DMS 273 (cell line): ENCODE measurements around the gene GLS2.
A peak's percentile ranks its signal among the peaks of the same experiment; 100 is the strongest.
"Not testable (repeated sequence)": the region's sequence is repeated elsewhere in the genome, so short reads cannot be mapped to it uniquely, and the experiment has no call there.

Source experiments
- DNase-seq: peaks from one replicate; lab custom pipeline; 2025; ENCODE audit not compliant: unreplicated experiment; lab: John Stamatoyannopoulos, UW

The GLS2 gene

GRCh38 chr12:56493409-56494105 is 5.6 kb upstream of the GLS2 start:
- DNase-seq, result not testable (repeated sequence)

GRCh38 chr12:56490360-56490759 is 2.4 kb upstream of the GLS2 start:
- no peak for DNase-seq

GRCh38 chr12:56487448-56488040 is 417 bp downstream of the GLS2 start:
- peak; percentile 70 for DNase-seq

GRCh38 chr12:56486694-56487093 is 1.3 kb downstream of the GLS2 start:
- no peak for DNase-seq

- no peak for DNase-seq
Measured at GRCh38 chr12:56484566-56484965, 3.4 kb downstream of the GLS2 start.

GRCh38 chr12:56479625-56480024 is 8.3 kb downstream of the GLS2 start:
- no peak for DNase-seq

- DNase-seq, result no peak
Measured at GRCh38 chr12:56477521-56478225, 10.3 kb downstream of the GLS2 start.

GRCh38 chr12:56476972-56477432 is 11.0 kb downstream of the GLS2 start:
- no peak for DNase-seq

GRCh38 chr12:56476143-56476542 is 11.8 kb downstream of the GLS2 start:
- DNase-seq, result no peak

- no peak for DNase-seq
Measured at GRCh38 chr12:56474389-56474788, 13.6 kb downstream of the GLS2 start.

- DNase-seq, result peak; percentile 31
Measured at GRCh38 chr12:56469007-56469930, 18.7 kb downstream of the GLS2 start.

GRCh38 chr12:56468216-56469006 is 19.6 kb downstream of the GLS2 start, which contains the start of gene SPRYD4:
SPRYD4 (plus strand) TSS chr12:56468578; CDS start chr12:56468592, 14 bp downstream.
- DNase-seq, result peak; percentile 95

GRCh38 chr12:56462565-56462964 is 25.4 kb downstream of the GLS2 start:
- DNase-seq, result no peak

GRCh38 chr12:56461235-56462159 is 26.5 kb downstream of the GLS2 start:
- no peak for DNase-seq

GRCh38 chr12:56457817-56458216 is 30.1 kb downstream of the GLS2 start:
- no peak for DNase-seq

GRCh38 chr12:56454557-56454956 is 33.4 kb downstream of the GLS2 start, which contains the start of gene MIP:
MIP (minus strand) TSS chr12:56454657; CDS start chr12:56454613, 44 bp downstream.
- DNase-seq, result no peak

GRCh38 chr12:56451147-56451546 is 36.8 kb downstream of the GLS2 start:
- DNase-seq, result no peak

GRCh38 chr12:56450241-56450640 is 37.7 kb downstream of the GLS2 start:
- peak; percentile 51 for DNase-seq

- no peak for DNase-seq
Measured at GRCh38 chr12:56449622-56449984, 38.4 kb downstream of the GLS2 start.
